HCT116 (cell line): ENCODE data around the gene ANKHD1. TPM values are rescaled to one million over a fixed set of nuclear protein-coding genes. Genes with fewer than 3 reads are reported as not detected.

Experiments
- ATAC-seq: fragments of 200-7000 bp; cut with Tn5 transposase; 2 replicates; pipeline ENCODE4 v1.9.1; 2020; ENCODE audit warnings: mild to moderate bottlenecking, moderate library complexity
- BruUV-seq: library from RNA; stranded (reverse); fragments of 400-500 nt; replicated peaks from 2 replicates; lab custom pipeline; 2021; lab: Mats Ljungman, UMichigan
- CTCF ChIA-PET: fragments of 300-600 bp; sonication (Branson Sonifier 250); formaldehyde crosslinking; loops from one replicate; lab custom pipeline; 2021; ENCODE audit warnings: antibody characterized with exemption; lab: Charles Lee
- POLR2A ChIA-PET: fragments of 300-600, 350-600 bp; sonication (Branson Sonifier 250); formaldehyde crosslinking; loops from one replicate; lab custom pipeline; 2021; ENCODE audit warnings: antibody characterized with exemption; lab: Charles Lee
- RAD21 ChIA-PET, 2 experiments: fragments of 300-600 bp; sonication (Branson Sonifier 250); formaldehyde crosslinking; loops; one replicate each; lab custom pipeline; 2023; ENCODE audit warnings: low total read pairs in 2 of 2; ENCODE audit not compliant: uncharacterized antibody in 2 of 2, unreplicated experiment in 2 of 2, low non-redundant PET in 1 of 2; lab: Charles Lee
- DNase-seq: peaks from one replicate; pipeline ENCODE4 v3.0.0-alpha.2; 2010; ENCODE audit warnings: low read depth, low spot score
- H2AFZ ChIP-seq: fragments of 200-600 bp; shearing (Covaris generic), sonication (generic); 2 replicates; pipeline ENCODE4 v1.6.1; 2017; ENCODE audit warnings: low read depth, mixed run types, mixed read lengths, antibody characterized with exemption, low read length; ENCODE audit not compliant: poor library complexity, severe bottlenecking
- H3K27ac ChIP-seq: 2 replicates; pipeline ENCODE4 v1.5.1; 2012; ENCODE audit warnings: low read depth, low read length
- H3K27me3 ChIP-seq: fragments of 200-600 bp; sonication (generic); 2 replicates; pipeline ENCODE4 v1.6.1; 2016; ENCODE audit warnings: mixed run types, low read length, mixed read lengths; ENCODE audit not compliant: insufficient read depth
- H3K36me3 ChIP-seq, 2 experiments: fragments of 200-500 bp in 1 of 2; fragments of 200-600 bp in 1 of 2; sonication (Bioruptor generic) in 1 of 2; sonication (generic) in 1 of 2; 2 replicates each; pipeline versions ENCODE4 v1.5.1 to v1.6.1; 2014 to 2016; ENCODE audit warnings: low read length in 2 of 2, inconsistent platforms in 1 of 2, mixed read lengths in 1 of 2, mixed run types in 1 of 2; ENCODE audit not compliant: insufficient read depth in 2 of 2, control insufficient read depth in 1 of 2
- H3K4me1 ChIP-seq, 2 experiments: fragments of 200-600 bp in 1 of 2; sonication (generic) in 1 of 2; 2 replicates each; pipeline versions ENCODE4 v1.5.1 to v1.6.1; 2012 to 2017; ENCODE audit warnings: low read length in 2 of 2, inconsistent platforms in 1 of 2, mild to moderate bottlenecking in 1 of 2, mixed read lengths in 1 of 2, mixed run types in 1 of 2, moderate library complexity in 1 of 2; ENCODE audit not compliant: insufficient read depth in 2 of 2, control insufficient read depth in 1 of 2
- H3K4me2 ChIP-seq: fragments of 200-600 bp; sonication (generic); 2 replicates; pipeline ENCODE4 v1.6.1; 2017; ENCODE audit warnings: mixed run types, low read length, mixed read lengths
- H3K4me3 ChIP-seq, 2 experiments: fragments of 200-600 bp in 1 of 2; sonication (generic) in 1 of 2; replicated peaks in 1 of 2; 2 replicates each; pipeline ENCODE4 v1.5.1; 2011 to 2016; ENCODE audit warnings: low read length in 2 of 2, control low read depth in 1 of 2, low read depth in 1 of 2, mild to moderate bottlenecking in 1 of 2, mixed read lengths in 1 of 2, mixed run types in 1 of 2
- H3K79me2 ChIP-seq: fragments of 200-600 bp; sonication (generic); 2 replicates; pipeline ENCODE4 v1.6.1; 2017; ENCODE audit warnings: mild to moderate bottlenecking, mixed run types, low read length, moderate library complexity, mixed read lengths; ENCODE audit not compliant: insufficient read depth
- H3K9ac ChIP-seq: fragments of 200-600 bp; sonication (generic); 2 replicates; pipeline ENCODE4 v1.6.1; 2016; ENCODE audit warnings: low read length, mixed read lengths
- H3K9me2 ChIP-seq: fragments of 200-600 bp; sonication (generic), shearing (Covaris generic); 2 replicates; pipeline ENCODE4 v1.6.1; 2017; ENCODE audit warnings: mixed run types, mild to moderate bottlenecking, moderate library complexity; ENCODE audit not compliant: insufficient read depth
- H3K9me3 ChIP-seq, 2 experiments: fragments of 200-500 bp in 1 of 2; fragments of 200-600 bp in 1 of 2; sonication (Bioruptor generic) in 1 of 2; sonication (generic) in 1 of 2; 2 replicates each; pipeline ENCODE4 v1.6.1; 2014 to 2017; ENCODE audit warnings: low read length in 2 of 2, mixed read lengths in 2 of 2, inconsistent platforms in 1 of 2, low read depth in 1 of 2, mild to moderate bottlenecking in 1 of 2, mixed run types in 1 of 2, moderate library complexity in 1 of 2; ENCODE audit not compliant: control insufficient read depth in 1 of 2, insufficient read depth in 1 of 2
- H4K20me1 ChIP-seq: fragments of 200-600 bp; sonication (generic), shearing (Covaris generic); 2 replicates; pipeline ENCODE4 v1.6.1; 2017; ENCODE audit warnings: mixed run types, mild to moderate bottlenecking, moderate library complexity; ENCODE audit not compliant: insufficient read depth
- CTCF ChIP-seq, 3 experiments: fragments of 200-600 bp in 1 of 3; sonication (generic) in 1 of 3; IDR thresholded peaks in 2 of 3; conservative IDR thresholded peaks in 1 of 3; 2 replicates each; pipeline ENCODE4 v1.5.1; 2012 to 2017; ENCODE audit warnings: low read depth in 2 of 3, low read length in 2 of 3, antibody characterized with exemption in 1 of 3, borderline replicate concordance in 1 of 3, control low read depth in 1 of 3, mild to moderate bottlenecking in 1 of 3, mixed read lengths in 1 of 3, mixed run types in 1 of 3, moderate library complexity in 1 of 3; ENCODE audit not compliant: insufficient read depth in 1 of 3
- EGR1 ChIP-seq: IDR thresholded peaks from 2 replicates; pipeline ENCODE4 v1.6.1; 2012; ENCODE audit warnings: low read depth
- ELF1 ChIP-seq: IDR thresholded peaks from 2 replicates; pipeline ENCODE4 v1.6.1; 2012; ENCODE audit warnings: low read depth, borderline replicate concordance
- EZH2phosphoT487 ChIP-seq: fragments of 200-600 bp; IDR thresholded peaks from 2 replicates; pipeline ENCODE4 v1.6.1; 2018; ENCODE audit warnings: antibody characterized with exemption, borderline replicate concordance
- FOSL1 ChIP-seq: IDR thresholded peaks from 2 replicates; pipeline ENCODE4 v1.6.1; 2012; ENCODE audit warnings: low read depth
- POLR2A ChIP-seq: IDR thresholded peaks from 2 replicates; pipeline ENCODE4 v1.7.0; 2011; ENCODE audit warnings: borderline replicate concordance; ENCODE audit not compliant: insufficient read depth, insufficient read length; ENCODE audit errors: extremely low read depth
- POLR2AphosphoS5 ChIP-seq: IDR thresholded peaks from 2 replicates; pipeline ENCODE4 v1.6.1; 2011; ENCODE audit warnings: mild to moderate bottlenecking, low read depth, low read length, moderate library complexity
- REST ChIP-seq: IDR thresholded peaks from 2 replicates; pipeline ENCODE4 v1.6.1; 2012; ENCODE audit warnings: low read depth
- SIN3A ChIP-seq: IDR thresholded peaks from 2 replicates; pipeline ENCODE4 v1.6.1; 2012; ENCODE audit warnings: low read depth
- SP1 ChIP-seq: IDR thresholded peaks from 2 replicates; pipeline ENCODE4 v1.6.1; 2012; ENCODE audit warnings: low read depth
- SRF ChIP-seq: IDR thresholded peaks from 2 replicates; pipeline ENCODE4 v1.6.1; 2012; ENCODE audit warnings: low read depth
- YY1 ChIP-seq: IDR thresholded peaks from 2 replicates; pipeline ENCODE4 v1.6.1; 2011; ENCODE audit warnings: low read length, low read depth, moderate library complexity, mild to moderate bottlenecking; ENCODE audit not compliant: insufficient replicate concordance; ENCODE audit errors: extremely low read depth
- ZNF274 ChIP-seq: fragments of 200-500 bp; sonication (Bioruptor generic); IDR thresholded peaks from 2 replicates; pipeline ENCODE4 v1.6.1; 2014; ENCODE audit warnings: mild to moderate bottlenecking, low read depth, low read length, inconsistent platforms
- intact Hi-C: fragments of 100-400 bp; cut with micrococcal nuclease; formaldehyde crosslinking; loops from 2 replicates; pipeline ENCODE4 v1.10.0; 2022
- total RNA-seq: library from RNA; stranded (reverse); gene quantifications from one replicate; pipeline ENCODE4 v1.2.1, GENCODE V29; 2021; ENCODE audit not compliant: unreplicated experiment

ANKHD1 gene
- total RNA-seq, 1 experiment from 2014 or later = 80.8 TPM

- TF ChIP-seq YY1 (no peak), REST (no peak), POLR2A (no peak), CTCF (IDR thresholded peaks at IDR 0.05 in 2 of 3, conservative IDR thresholded peaks at IDR 0.05 in 1 of 3; ENCODE audit: borderline replicate concordance in 1 of 3, insufficient read depth in 1 of 3, low read depth in 2 of 3, low read length in 2 of 3) (no peak), POLR2AphosphoS5 (no peak), EZH2phosphoT487 (no peak), SRF (no peak), ZNF274 (no peak), ELF1 (no peak), FOSL1 (no peak), SIN3A (no peak), SP1 (no peak), EGR1 (no peak)
- TF ChIP-seq, all 23 proteins: peak for 0
Observed at GRCh38 chr5:140558542-140558941, 156.9 kb downstream of the ANKHD1 start.

More at GRCh38 chr5:140558542-140558941, 156.9 kb downstream of the ANKHD1 start:
- Histone ChIP-seq H3K27me3 (no peaks in the 10 kb centered on the region), H3K4me3 (no peak overlapping the region), H4K20me1 (no peaks in the 10 kb centered on the region; the same call in 1 of the 2 replicates), H3K9ac (no peak overlapping the region), H3K9me2 (no peaks in the 10 kb centered on the region), H3K4me2 (no peak overlapping the region), H3K4me1 (peaks cover 8 to 35% of the 10 kb centered on the region in 2 experiments), H3K36me3 (peaks cover 0 to 5% of the 10 kb centered on the region in 2 experiments; a peak in 2 of 4 replicates), H3K27ac (peak overlapping the region; percentile 80; the same call in 1 of the 2 replicates), H3K9me3 (no peaks in the 10 kb centered on the region), H3K79me2 (peaks cover 37% of the 10 kb centered on the region), H2AFZ (no peak overlapping the region)
- intact Hi-C loops = loop anchor here (5.0 kb wide), 1 partner anchor 154 kb away; no protein-coding TSS in a partner anchor
- ChIA-PET CTCF (no interaction called here), POLR2A (interaction anchor here (1.3 kb wide), 1 partner anchor 89 kb away, joined by 4 read pairs; the partner anchor contains the start of genes IK and NDUFA2), RAD21 (no interaction called here)
- ATAC-seq (no peak), DNase-seq (no peak)
- no TSS peak for BruUV-seq
